Adrenal gland (tissue), 12 donors: ENCODE measurements around the gene DTX3L. TPM values are rescaled to one million over a fixed set of nuclear protein-coding genes. Genes with fewer than 3 reads are reported as not detected.

Experiments used
- DNase-seq, 7 donors: peaks; one replicate each; pipeline ENCODE4 v3.0.0-alpha.2; 2019 to 2020
- H3K27ac ChIP-seq, 5 donors: fragments of 200-600 bp; sonication (generic) in 4 of 5; 1 replicate in 3 of 5; 2 replicates in 2 of 5; pipeline versions ENCODE4 v1.5.1 to v1.8.0; 2016 to 2020; ENCODE audit warnings: mild to moderate bottlenecking in 1 of 5
- H3K27me3 ChIP-seq: fragments of 200-600 bp; 2 replicates; pipeline ENCODE4 v1.8.0; 2021
- H3K36me3 ChIP-seq, 2 donors: fragments of 200-600 bp; replicated peaks in 1 of 2; 1 replicate in 1 of 2; 2 replicates in 1 of 2; pipeline versions ENCODE4 v1.5.1 to v1.8.0; 2018 to 2022
- H3K4me1 ChIP-seq, 2 donors: fragments of 200-600 bp; replicated peaks in 1 of 2; 1 replicate in 1 of 2; 2 replicates in 1 of 2; pipeline versions ENCODE4 v1.5.1 to v1.8.0; 2018 to 2021
- H3K4me3 ChIP-seq, 4 donors: fragments of 200-600 bp; sonication (generic) in 3 of 4; one replicate each; pipeline ENCODE4 v1.5.1; 2016 to 2018
- H3K9me3 ChIP-seq, 3 donors: fragments of 200-600 bp; sonication (generic) in 1 of 3; replicated peaks in 1 of 3; 1 replicate in 2 of 3; 2 replicates in 1 of 3; pipeline versions ENCODE4 v1.5.1 to v1.8.0; 2016 to 2021
- CTCF ChIP-seq, 6 experiments: fragments of 450-650 bp in 4 of 6; fragments of 200-600 bp in 2 of 6; sonication (generic) in 1 of 6; IDR thresholded peaks; 1 replicate in 5 of 6; 2 replicates in 1 of 6; pipeline versions ENCODE4 v1.5.1 to v1.8.0; 2016 to 2021; ENCODE audit warnings: antibody characterized with exemption in 6 of 6, mild to moderate bottlenecking in 2 of 6, moderate library complexity in 1 of 6
- POLR2A ChIP-seq, 2 donors: fragments of 450-650 bp; IDR thresholded peaks; one replicate each; pipeline ENCODE4 v1.6.1; 2017; ENCODE audit warnings: antibody characterized with exemption in 2 of 2, mild to moderate bottlenecking in 2 of 2, moderate library complexity in 1 of 2
- WGBS, 4 donors: extraction: QIAGEN DNeasy Blood & Tissue Kit in 2 of 4; methylation state at CpG; one replicate each; pipeline versions ENCODE4 v1.1.5 to v1.1.7; 2013 to 2017; 5-methylcytosine and 5-hydroxymethylcytosine counted together
- intact Hi-C, 2 donors: fragments of 100-400 bp; cut with DNase I; formaldehyde crosslinking; loops; one replicate each; pipeline versions ENCODE4 v1.14.1 to v1.15.0; 2022 to 2023
- polyA plus RNA-seq, 3 donors: library from polyadenylated mRNA; stranded (reverse); fragments of 200-250 nt in 2 of 3; fragments of 350-450 nt in 1 of 3; fragmentation: Illumina TruSeq in 1 of 3; extraction: RNeasy Lipid Tissue Mini Kit (QIAGEN cat#74804) in 1 of 3; gene quantifications; one replicate each; pipeline ENCODE4 v1.2.3, GENCODE V29; 2013 to 2014
- total RNA-seq, 9 donors: library from RNA; depleted of rRNA in 4 of 9; stranded (reverse); fragments of >200 nt in 4 of 9; fragments of 120-200 nt in 1 of 9; fragmentation: NEBNext Ultra II Directional in 1 of 9; extraction: Animal tissue kit (Norgen Biotek cat#: 25700) in 1 of 9; gene quantifications; one replicate each; pipeline versions ENCODE4 v1.1.0 to v1.2.4, GENCODE V29; 2013 to 2023
- donor health status: healthy with polysubstance abuse.
- donor health status: Bipolar disorder and iron deficiency.
- donor health status: DM: yes; HTN: yes; CAD: no.
- donor health status: DM: no; HTN: no; CAD: no.
- donor health status: DM: no; HTN: no; CAD: no.
- donor health status: DM: yes; HTN: yes; CAD: no.

DTX3L gene
- total and polyA plus RNA-seq, 12 donors = 6.0 to 46.6 (median 27.7) TPM

GRCh38 chr3:122612696-122613095, 48.6 kb downstream of the DTX3L start:
- DNase-seq = no peak
- no peak overlapping the region for H3K4me3 ChIP-seq
- no peaks in the 10 kb centered on the region for H3K27me3 ChIP-seq
- WGBS, 4 donors = 85 to 94% (median 92%) methylated on average over 5 of the region's 5 CpGs
- H3K4me1 ChIP-seq = no peaks in the 10 kb centered on the region
- TF ChIP-seq POLR2A (IDR thresholded peaks at IDR 0.05) (no peak), CTCF (IDR thresholded peaks at IDR 0.05) (no peak)
- H3K36me3 ChIP-seq = no peaks in the 10 kb centered on the region
- intact Hi-C loops = no loop called here
- no peaks in the 10 kb centered on the region for H3K9me3 ChIP-seq
- no peak overlapping the region for H3K27ac ChIP-seq

- WGBS, 4 donors = 48 to 59% (median 56%) methylated on average over 3 of the region's 3 CpGs
- no peak overlapping the region for H3K27ac ChIP-seq
- no peak for DNase-seq
- H3K27me3 ChIP-seq = no peaks in the 10 kb centered on the region
- no peaks in the 10 kb centered on the region for H3K9me3 ChIP-seq
- no peaks in the 10 kb centered on the region for H3K4me1 ChIP-seq
- no peaks in the 10 kb centered on the region for H3K36me3 ChIP-seq
- no peak for TF ChIP-seq POLR2A (IDR thresholded peaks at IDR 0.05)
- no peak for TF ChIP-seq CTCF (IDR thresholded peaks at IDR 0.05)
- intact Hi-C loops = no loop called here
- H3K4me3 ChIP-seq = no peak overlapping the region
These were observed 51.2 kb downstream of the DTX3L start for GRCh38 chr3:122615303-122615702.

- Histone ChIP-seq H3K9me3 (no peaks in the 10 kb centered on the region), H3K36me3 (no peaks in the 10 kb centered on the region), H3K4me1 (no peaks in the 10 kb centered on the region), H3K27me3 (no peaks in the 10 kb centered on the region), H3K4me3 (no peak overlapping the region), H3K27ac (no peak overlapping the region)
- no peak for DNase-seq
- TF ChIP-seq CTCF (IDR thresholded peaks at IDR 0.05) (no peak), POLR2A (IDR thresholded peaks at IDR 0.05) (no peak)
- 70 to 77% (median 74%) methylated on average over 3 of the region's 3 CpGs for WGBS, 4 donors
- intact Hi-C loops = no loop called here
These were observed 54.5 kb downstream of the DTX3L start for GRCh38 chr3:122618614-122619013.

GRCh38 chr3:122619040-122619439, 54.9 kb downstream of the DTX3L start:
- Histone ChIP-seq H3K27me3 (no peaks in the 10 kb centered on the region), H3K27ac (no peak overlapping the region), H3K4me1 (no peaks in the 10 kb centered on the region), H3K9me3 (no peaks in the 10 kb centered on the region), H3K36me3 (no peaks in the 10 kb centered on the region), H3K4me3 (no peak overlapping the region)
- TF ChIP-seq POLR2A (IDR thresholded peaks at IDR 0.05) (no peak), CTCF (IDR thresholded peaks at IDR 0.05) (no peak)
- no peak for DNase-seq
- intact Hi-C loops = no loop called here
- WGBS, 4 donors = 51 to 64% (median 55%) methylated on average over 4 of the region's 4 CpGs
